Adipocyte (in vitro differentiated cells): ENCODE measurements around the gene ZBTB20.

Experiments
- DNase-seq: peaks from one replicate; pipeline ENCODE4 v3.0.0-alpha.2; 2015; ENCODE audit warnings: low read depth
- H3K27me3 ChIP-seq: replicated peaks from 2 replicates; pipeline ENCODE4 v1.7.0; 2013; ENCODE audit warnings: mild to moderate bottlenecking, low read length, moderate library complexity; ENCODE audit not compliant: control insufficient read depth, insufficient read depth
- H3K36me3 ChIP-seq: 2 replicates; pipeline ENCODE4 v1.7.0; 2013; ENCODE audit warnings: low read length, mild to moderate bottlenecking, moderate library complexity; ENCODE audit not compliant: control insufficient read depth, insufficient read depth, severe bottlenecking
- H3K4me1 ChIP-seq: 2 replicates; pipeline ENCODE4 v1.7.0; 2013; ENCODE audit warnings: mild to moderate bottlenecking, low read length, moderate library complexity; ENCODE audit not compliant: control insufficient read depth, insufficient read depth
- H3K4me3 ChIP-seq: 2 replicates; pipeline ENCODE4 v1.7.0; 2013; ENCODE audit warnings: mild to moderate bottlenecking, low read length, moderate library complexity
- H3K9ac ChIP-seq: 2 replicates; pipeline ENCODE4 v1.7.0; 2013; ENCODE audit warnings: mild to moderate bottlenecking, low read length, moderate library complexity
- H3K9me3 ChIP-seq: 2 replicates; pipeline ENCODE4 v1.7.0; 2013; ENCODE audit warnings: mild to moderate bottlenecking, low read length, moderate library complexity; ENCODE audit not compliant: control insufficient read depth

The ZBTB20 gene

DNA sequence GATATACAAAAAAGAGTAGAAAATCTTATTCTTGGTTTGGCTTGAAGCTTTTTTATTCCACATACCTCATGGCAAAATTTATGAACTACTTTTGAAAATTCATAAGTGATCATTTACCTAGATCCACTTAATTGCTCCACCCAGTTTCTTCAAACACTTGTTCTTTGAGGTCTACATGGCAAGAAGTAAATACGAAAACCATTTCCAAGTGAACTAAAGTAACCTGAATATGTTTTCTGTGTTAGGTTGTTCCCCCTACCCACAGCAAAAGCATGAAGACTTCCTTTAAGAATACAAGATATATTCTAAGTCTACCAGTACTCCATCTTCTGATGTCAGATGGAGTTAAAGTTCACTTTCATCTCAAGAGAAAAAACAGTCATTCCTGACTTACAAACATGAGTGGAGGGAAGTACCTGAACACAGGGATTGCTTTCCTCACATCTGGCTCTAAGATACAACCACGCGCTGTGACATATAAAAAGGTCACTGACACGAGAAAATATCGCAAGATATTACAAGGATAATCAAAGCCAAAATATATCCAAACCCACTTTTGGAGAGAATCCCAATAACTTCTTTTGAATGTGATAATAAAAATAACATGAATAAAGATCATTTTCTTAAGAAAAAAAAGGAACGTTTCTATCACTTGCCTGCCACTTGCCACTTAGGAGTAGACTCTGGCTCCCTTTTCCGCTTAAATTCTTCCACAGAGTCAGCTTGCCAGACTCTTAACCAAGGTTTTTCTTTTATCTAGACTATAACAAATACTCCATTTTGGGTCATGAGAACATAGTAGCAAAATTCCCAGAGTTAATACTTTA, 428.8 kb downstream of the ZBTB20 start:
- Histone ChIP-seq H3K9me3 (no peaks in the 10 kb centered on the region), H3K27me3 (no peaks in the 10 kb centered on the region), H3K4me3 (no peak overlapping the region), H3K9ac (no peak overlapping the region), H3K36me3 (no peaks in the 10 kb centered on the region), H3K4me1 (peaks cover 7% of the 10 kb centered on the region)
- no peak for DNase-seq

DNA sequence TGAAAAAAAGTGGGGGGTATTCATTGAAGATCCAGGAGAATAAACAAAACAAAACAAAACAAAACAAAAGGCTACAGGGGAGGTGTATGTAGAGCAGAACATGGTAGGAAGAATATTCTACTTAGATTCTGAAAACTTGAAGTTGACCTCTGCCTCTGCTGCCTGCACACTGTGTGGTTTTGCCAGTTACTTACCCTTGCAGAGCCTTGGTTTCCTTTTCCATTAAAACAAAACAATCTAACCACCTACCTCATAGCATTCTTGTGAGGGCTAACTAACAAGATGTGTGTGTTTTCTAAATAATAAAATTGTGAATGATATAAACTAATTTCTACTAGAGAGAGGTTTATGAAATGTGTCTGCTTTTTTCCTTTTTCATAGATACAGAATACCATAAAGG, 430.2 kb downstream of the ZBTB20 start:
- Histone ChIP-seq H3K36me3 (no peaks in the 10 kb centered on the region), H3K27me3 (no peaks in the 10 kb centered on the region), H3K9me3 (no peaks in the 10 kb centered on the region), H3K9ac (no peak overlapping the region), H3K4me3 (no peak overlapping the region), H3K4me1 (peaks cover 14% of the 10 kb centered on the region)
- DNase-seq, result no peak

DNA sequence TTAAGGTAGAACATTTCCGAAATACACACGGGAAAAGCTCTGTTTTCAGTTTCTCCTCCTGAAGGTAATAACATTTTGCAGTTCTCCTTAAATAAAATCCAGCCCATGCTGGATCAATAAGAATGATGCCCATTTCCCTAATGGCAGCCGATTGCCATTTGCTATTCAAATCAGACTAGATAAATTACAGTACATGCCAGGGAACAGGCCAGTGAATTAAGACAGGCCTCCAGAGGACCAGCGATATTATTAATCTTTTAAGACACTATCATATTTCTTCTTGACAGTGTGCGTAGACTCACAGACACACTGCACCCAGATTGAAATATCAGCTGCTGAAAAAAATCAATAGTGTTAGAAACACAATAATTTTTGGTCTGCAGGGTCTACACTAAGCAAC, 431.0 kb downstream of the ZBTB20 start:
- no peaks in the 10 kb centered on the region for H3K9me3 ChIP-seq
- no peaks in the 10 kb centered on the region for H3K36me3 ChIP-seq
- H3K4me1 ChIP-seq, result peaks cover 14% of the 10 kb centered on the region
- no peak for DNase-seq
- H3K4me3 ChIP-seq, result no peak overlapping the region
- no peaks in the 10 kb centered on the region for H3K27me3 ChIP-seq
- no peak overlapping the region for H3K9ac ChIP-seq

DNA sequence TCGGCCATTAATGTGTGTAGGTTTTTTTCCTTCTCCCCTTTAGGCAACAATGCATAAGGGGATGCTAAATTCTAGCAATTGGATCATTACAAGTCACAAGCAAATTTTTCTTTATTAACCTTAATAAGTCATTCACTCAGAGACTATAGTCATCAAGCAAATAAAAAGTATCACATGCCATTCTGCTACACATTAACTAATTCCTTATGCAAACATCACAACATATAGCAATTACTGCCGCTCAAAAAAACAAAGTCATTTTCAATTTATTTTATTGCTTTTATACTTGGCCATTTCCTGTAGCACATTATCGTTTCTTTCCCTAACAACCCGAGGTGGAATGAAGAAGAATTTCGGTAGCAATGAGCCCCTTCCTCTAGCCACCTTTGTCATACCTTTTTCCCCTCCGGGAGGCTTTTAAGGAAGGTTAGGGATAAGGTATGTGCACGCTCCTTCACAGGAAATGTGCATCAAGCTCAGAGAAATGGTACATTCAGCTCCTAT, 432.1 kb downstream of the ZBTB20 start:
- Histone ChIP-seq H3K36me3 (no peaks in the 10 kb centered on the region), H3K4me1 (peaks cover 14% of the 10 kb centered on the region), H3K9ac (no peak overlapping the region), H3K9me3 (no peaks in the 10 kb centered on the region), H3K27me3 (no peaks in the 10 kb centered on the region), H3K4me3 (no peak overlapping the region)
- DNase-seq, result no peak

DNA sequence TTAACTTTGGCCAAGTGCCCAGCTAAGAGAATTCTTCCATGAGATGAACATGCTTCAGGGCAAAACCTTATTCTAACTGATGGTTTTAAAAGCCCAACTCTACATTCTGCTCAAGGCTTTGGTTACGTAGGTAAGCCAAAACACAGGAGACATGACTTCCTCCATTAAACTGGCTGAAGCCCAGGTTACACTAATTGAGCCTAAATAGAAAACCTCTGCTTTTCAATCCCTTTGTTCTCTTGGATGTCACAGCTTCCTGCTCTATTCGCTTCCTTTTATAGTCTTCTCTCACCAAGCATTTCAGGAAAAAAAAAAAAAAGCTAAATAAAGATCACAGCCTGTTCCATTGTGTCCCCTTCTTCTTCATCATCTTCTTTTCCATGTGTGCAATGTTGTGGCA, 432.9 kb downstream of the ZBTB20 start:
- H3K4me3 ChIP-seq, result no peak overlapping the region
- no peaks in the 10 kb centered on the region for H3K9me3 ChIP-seq
- no peaks in the 10 kb centered on the region for H3K27me3 ChIP-seq
- H3K4me1 ChIP-seq, result peaks cover 16% of the 10 kb centered on the region
- no peak overlapping the region for H3K9ac ChIP-seq
- H3K36me3 ChIP-seq, result no peaks in the 10 kb centered on the region
- DNase-seq, result peak; percentile 5

DNA sequence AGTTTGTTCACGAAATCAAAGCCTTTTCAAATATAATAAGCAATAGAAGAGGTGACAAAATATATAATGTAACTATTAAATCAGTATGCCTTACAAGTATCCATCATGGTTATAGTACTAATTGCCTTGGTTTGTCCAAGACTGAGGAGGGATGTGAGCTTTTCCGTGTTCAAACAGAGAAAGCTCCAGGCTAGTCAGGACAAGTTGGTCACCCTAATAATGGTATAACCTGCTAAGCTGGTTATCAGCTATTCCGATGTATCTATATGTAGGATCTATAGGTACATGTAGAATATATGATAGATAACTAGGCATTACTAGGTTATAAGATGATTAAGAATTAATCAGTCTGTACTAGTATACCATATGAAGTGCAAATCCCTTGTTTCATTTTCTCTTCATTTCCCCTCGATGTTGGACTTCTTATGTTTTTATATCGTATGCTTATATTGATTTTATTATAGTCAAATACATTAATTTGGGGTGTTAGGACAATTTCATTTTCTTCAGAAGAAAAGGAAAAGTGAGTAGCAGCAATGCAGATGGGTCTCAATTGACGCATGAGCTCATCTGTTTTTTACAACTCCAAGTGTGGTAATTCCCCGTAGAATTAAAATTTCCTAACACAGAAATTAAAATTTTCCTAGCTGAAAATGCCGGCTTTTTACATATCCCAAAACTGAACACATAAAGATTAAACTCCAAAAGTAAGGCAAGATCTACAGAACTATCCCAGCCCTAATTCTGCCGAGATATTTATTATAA, 434.2 kb downstream of the ZBTB20 start:
- Histone ChIP-seq H3K36me3 (no peaks in the 10 kb centered on the region), H3K27me3 (no peaks in the 10 kb centered on the region), H3K4me1 (peaks cover 24% of the 10 kb centered on the region)

DNA sequence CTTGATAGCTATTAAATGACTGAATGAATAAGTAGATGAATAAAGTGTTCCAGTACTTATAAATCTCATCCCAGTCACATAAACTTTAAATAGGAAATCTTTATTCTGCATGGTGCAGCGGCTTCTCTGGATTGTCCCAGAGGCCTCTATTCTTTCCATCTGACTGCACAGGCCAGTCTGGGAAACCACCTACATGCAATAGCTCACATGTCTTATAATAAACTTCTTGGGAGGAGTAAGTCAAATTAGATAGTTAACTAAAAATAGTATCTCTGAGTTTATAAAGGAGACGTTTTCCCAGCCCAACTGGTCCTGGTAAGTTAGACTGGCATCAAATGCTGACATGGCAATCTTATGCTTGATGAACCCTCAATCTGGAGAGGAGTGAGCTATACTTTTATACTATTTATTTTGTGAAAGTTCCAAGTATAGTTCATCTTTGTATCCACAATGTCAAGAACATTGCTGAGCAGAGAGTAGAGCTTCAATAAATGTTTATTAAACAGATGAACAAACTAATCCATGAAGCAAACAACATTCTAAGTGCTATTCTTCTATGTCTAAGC, 435.7 kb downstream of the ZBTB20 start:
- Histone ChIP-seq H3K9ac (no peak overlapping the region), H3K36me3 (no peaks in the 10 kb centered on the region), H3K27me3 (no peaks in the 10 kb centered on the region), H3K4me3 (no peak overlapping the region), H3K9me3 (no peaks in the 10 kb centered on the region), H3K4me1 (peaks cover 23% of the 10 kb centered on the region)
- no peak for DNase-seq

More for the DNA sequence above, 434.2 kb downstream of the ZBTB20 start:
- no peaks in the 10 kb centered on the region for H3K9me3 ChIP-seq
- no peak for DNase-seq
- peak overlapping the region; percentile 8 for H3K4me3 ChIP-seq
- H3K9ac ChIP-seq, result no peak overlapping the region

DNA sequence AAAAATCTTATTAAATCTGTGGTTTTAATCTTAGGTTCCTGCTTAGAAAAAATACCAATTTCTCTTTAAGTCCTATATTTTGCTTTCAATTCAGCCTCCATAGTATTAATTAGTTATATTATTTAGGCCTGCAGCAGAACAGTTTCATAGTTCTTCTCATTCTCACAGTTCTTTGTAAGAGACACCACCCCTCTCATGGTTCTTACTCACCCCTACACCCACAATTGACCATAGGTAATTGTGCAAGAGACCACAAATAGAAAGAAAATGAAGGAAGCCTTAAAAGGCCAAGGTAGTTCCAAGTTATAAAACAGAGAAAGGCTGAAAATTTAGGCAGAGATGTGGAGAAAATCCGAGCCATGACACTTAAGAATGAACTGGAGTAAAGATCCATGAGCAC, 438.0 kb downstream of the ZBTB20 start:
- Histone ChIP-seq H3K9me3 (no peaks in the 10 kb centered on the region), H3K4me1 (peaks cover 32% of the 10 kb centered on the region), H3K27me3 (no peaks in the 10 kb centered on the region), H3K9ac (no peak overlapping the region), H3K36me3 (no peaks in the 10 kb centered on the region), H3K4me3 (no peak overlapping the region)
- DNase-seq, result peak; percentile 21

DNA sequence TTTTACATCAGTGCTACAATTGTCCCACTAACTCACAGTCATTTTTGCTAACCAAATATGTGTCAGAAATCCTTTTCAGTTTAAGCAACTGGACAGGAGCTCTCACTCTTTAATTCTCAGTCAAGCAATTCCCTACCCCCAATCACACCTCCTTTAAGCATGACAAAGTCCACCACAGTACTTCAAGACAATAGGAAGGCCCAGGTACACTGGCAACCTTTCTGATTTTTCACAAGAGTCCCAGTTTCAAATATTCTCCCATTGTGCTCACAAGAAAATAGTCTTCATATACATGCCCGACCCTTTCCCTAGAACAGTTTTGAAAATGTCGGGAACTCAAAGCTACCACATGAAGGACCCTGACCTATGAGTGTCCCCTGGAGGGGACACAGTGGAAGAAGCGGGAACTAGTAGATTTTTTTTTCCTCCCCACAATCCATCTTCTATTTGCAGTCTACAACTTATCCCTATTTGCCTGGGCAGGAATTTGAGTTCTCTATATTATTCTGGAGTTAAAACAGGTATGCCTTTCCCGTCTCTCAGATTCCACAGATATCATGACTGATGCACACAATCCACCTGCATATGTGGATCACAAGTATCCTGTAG, 439.7 kb downstream of the ZBTB20 start:
- Histone ChIP-seq H3K9ac (no peak overlapping the region), H3K27me3 (no peaks in the 10 kb centered on the region), H3K9me3 (no peaks in the 10 kb centered on the region), H3K4me3 (no peak overlapping the region), H3K4me1 (peaks cover 24% of the 10 kb centered on the region), H3K36me3 (no peaks in the 10 kb centered on the region)
- DNase-seq, result no peak

DNA sequence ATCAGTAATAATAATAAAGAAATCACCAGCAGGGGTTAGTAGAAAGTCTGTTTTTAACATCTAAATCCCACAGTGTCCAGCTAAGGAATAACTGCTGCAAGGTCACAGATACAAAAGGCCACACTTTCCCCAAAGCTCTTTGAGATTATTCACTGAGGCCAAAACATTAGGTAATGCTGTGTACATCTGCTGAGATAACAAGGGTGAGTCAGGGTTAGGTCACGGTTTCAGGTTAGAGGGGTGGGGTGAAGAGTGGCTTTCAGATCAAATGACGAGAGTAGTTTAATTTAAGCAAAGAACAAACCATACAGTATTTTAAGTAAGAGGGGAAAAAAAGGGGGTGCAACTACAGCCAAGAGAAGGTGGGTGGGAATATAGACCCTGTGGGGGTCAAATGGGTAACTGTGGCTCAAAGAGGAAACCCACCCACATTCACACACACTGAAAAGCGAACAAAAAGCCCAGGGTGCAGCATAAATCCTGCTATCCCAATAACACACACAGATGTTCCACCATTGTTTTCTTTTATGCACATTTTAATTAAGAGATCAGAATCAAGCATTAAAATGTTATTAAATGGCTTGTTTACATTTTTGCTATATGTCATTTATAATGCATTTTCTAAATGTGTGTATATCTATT, 440.4 kb downstream of the ZBTB20 start:
- Histone ChIP-seq H3K36me3 (no peaks in the 10 kb centered on the region), H3K9ac (no peak overlapping the region), H3K27me3 (no peaks in the 10 kb centered on the region), H3K4me3 (no peak overlapping the region), H3K9me3 (no peaks in the 10 kb centered on the region), H3K4me1 (peaks cover 24% of the 10 kb centered on the region)
- no peak for DNase-seq
